Measurements from ENCODE around the gene NNT.
"Not testable (repeated sequence)": the region's sequence is repeated elsewhere in the genome, so short reads cannot be mapped to it uniquely, and the experiment has no call there.

Gene NNT

GRCh38 chr5:43711496-43711895 is 108.5 kb downstream of the NNT start:
- no peak for DNase-seq (ENCODE audit: low spot score)

- no peak for DNase-seq (ENCODE audit: low spot score)
Measured at GRCh38 chr5:43712081-43712480, 109.1 kb downstream of the NNT start.

- DNase-seq (ENCODE audit: low spot score) = not testable (repeated sequence)
Measured at GRCh38 chr5:43719783-43720182, 116.8 kb downstream of the NNT start.

GRCh38 chr5:43728581-43728980 is 125.6 kb downstream of the NNT start:
- DNase-seq (ENCODE audit: low spot score) = no peak

GRCh38 chr5:43729846-43730478 is 127.0 kb downstream of the NNT start:
- peak; percentile 4 for DNase-seq (ENCODE audit: low spot score)

GRCh38 chr5:43730832-43731342 is 127.9 kb downstream of the NNT start:
- DNase-seq (ENCODE audit: low spot score) = no peak

- no peak for DNase-seq (ENCODE audit: low spot score)
Measured at GRCh38 chr5:43731573-43731972, 128.6 kb downstream of the NNT start.

GRCh38 chr5:43745923-43746548 is 143.1 kb downstream of the NNT start:
- DNase-seq (ENCODE audit: low spot score) = not testable (repeated sequence)

GRCh38 chr5:43750809-43751208 is 147.8 kb downstream of the NNT start:
- DNase-seq (ENCODE audit: low spot score) = no peak

- DNase-seq (ENCODE audit: low spot score) = no peak
Measured at GRCh38 chr5:43753069-43753468, 150.1 kb downstream of the NNT start.
